OCI-LY3 (cell line): ENCODE results near the gene ST8SIA5.

Source experiments
- CTCF ChIP-seq: fragments of 200-600, 300-600 bp; sonication (generic); IDR thresholded peaks from 2 replicates; pipeline ENCODE4 v1.5.1; 2014; ENCODE audit warnings: antibody characterized with exemption, low read length, low read depth
- EZH2phosphoT487 ChIP-seq: fragments of 200-600 bp; shearing (Covaris generic); IDR thresholded peaks from 2 replicates; pipeline ENCODE4 v1.6.1; 2018; ENCODE audit warnings: antibody characterized with exemption, mixed run types, low read depth

- no peak for TF ChIP-seq CTCF
- TF ChIP-seq EZH2phosphoT487 = no peak
Observed at GRCh38 chr18:46686186-46686585, 70.7 kb downstream of the ST8SIA5 start.
